Measurements from ENCODE around the gene LDLRAP1.

LDLRAP1 gene

DNA sequence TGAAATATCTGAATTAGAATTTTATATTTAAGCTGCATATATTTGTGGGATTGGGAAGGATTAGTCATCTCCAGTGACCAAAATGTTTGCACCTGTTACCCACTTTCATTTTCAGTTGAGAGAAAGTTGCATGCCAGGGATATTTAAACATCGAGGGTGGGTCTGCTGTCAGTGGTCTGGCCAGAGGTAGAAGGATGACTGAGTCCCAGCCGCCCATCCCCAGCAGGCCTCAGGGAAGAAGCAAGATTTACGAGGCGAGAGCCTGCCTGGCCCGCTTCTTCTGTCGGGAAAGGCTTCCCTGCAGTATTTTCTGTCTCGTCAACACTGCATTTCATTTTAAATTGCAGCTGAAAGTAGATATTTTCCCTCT, 71.8 kb downstream of the LDLRAP1 start:
- DNase-seq (ENCODE audit: low read depth) = no peak
- H3K4me3 ChIP-seq (ENCODE audit: control insufficient read depth, low read depth, low read length) = no peak overlapping the region
- no peak for TF ChIP-seq CTCF (IDR thresholded peaks at IDR 0.05; ENCODE audit: control insufficient read depth, insufficient read depth, low read depth, low read length, missing control alignments)

DNA sequence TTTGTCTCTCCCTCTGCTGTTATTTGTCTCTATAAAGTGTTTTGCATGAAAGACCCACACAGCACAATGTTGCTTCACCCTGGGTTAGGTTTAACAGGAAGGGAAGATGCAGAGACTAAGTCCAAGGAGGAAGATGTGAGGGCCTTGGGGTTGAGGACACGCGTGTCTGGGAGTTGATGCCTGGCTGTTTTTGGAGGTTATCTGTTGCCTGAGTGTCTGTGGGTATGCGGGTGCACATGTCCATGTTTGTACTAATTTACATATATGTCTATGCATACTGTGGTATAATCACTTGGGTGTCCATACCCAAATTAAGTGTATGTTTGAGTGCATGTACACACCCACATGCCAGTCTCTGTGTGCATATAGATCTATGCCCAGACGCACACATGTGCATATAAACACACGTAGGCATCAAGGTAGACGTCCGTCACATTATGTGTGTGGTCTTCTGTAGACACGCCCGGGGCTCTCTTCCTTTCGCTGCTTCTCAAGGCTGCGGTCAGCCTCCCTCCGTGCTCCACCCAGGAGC, 72.2 kb downstream of the LDLRAP1 start:
- peak overlapping the region; percentile 44 for H3K4me3 ChIP-seq (ENCODE audit: control insufficient read depth, low read depth, low read length)
- no peak for DNase-seq (ENCODE audit: low read depth)
- no peak for TF ChIP-seq CTCF (IDR thresholded peaks at IDR 0.05; ENCODE audit: control insufficient read depth, insufficient read depth, low read depth, low read length, missing control alignments)

- TF ChIP-seq CTCF (IDR thresholded peaks at IDR 0.05; ENCODE audit: control insufficient read depth, insufficient read depth, low read depth, low read length, missing control alignments) = peak; percentile 33
- H3K4me3 ChIP-seq (ENCODE audit: control insufficient read depth, low read depth, low read length) = peak within 1 kb of the TSS; percentile 44
- DNase-seq (ENCODE audit: low read depth) = no peak
Measured at GRCh38 chr1:25616095-25616986, 72.9 kb downstream of the LDLRAP1 start, which contains the start of gene MAN1C1. MAN1C1 (plus strand) TSS chr1:25616791; CDS start chr1:25617798, 1,007 bp downstream.

DNA sequence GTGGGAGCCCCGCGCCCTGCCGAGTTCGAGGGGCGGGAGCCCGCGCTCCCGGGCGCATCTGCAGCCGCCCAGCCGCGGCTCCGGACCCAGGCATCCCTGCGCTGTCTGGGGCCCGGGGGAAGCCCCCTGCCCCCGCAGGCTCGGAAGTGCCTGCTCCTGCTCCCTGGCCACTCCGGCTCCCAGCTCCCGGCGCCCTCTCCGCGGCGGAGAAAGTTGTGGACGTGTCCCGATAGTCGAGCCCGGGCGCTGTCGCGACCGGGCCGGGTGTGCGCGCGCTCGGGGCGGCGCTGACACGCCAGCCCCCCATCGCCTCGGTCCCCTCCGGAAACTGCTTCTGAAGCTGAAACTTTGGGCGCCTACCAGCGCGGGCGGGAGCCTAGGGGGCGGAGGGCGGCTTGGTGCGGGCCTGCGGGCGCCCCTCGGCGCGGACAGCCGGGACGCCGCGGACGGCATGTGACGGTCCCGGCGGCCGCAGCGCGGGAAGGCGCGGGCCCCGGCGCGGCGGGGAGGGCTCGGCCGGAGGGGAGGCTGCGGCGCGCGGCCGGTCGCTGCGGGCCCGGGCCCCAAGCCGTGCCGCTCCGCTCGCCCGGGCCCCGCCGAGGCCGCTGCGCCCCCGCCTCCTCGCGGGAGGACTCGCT, 73.7 kb downstream of the LDLRAP1 start:
- no peak for TF ChIP-seq CTCF (IDR thresholded peaks at IDR 0.05; ENCODE audit: control insufficient read depth, insufficient read depth, low read depth, low read length, missing control alignments)
- no peak for DNase-seq (ENCODE audit: low read depth)
- peak overlapping the region; percentile 37 for H3K4me3 ChIP-seq (ENCODE audit: control insufficient read depth, low read depth, low read length)

- DNase-seq (ENCODE audit: low read depth) = no peak
- peak overlapping the region; percentile 19 for H3K4me3 ChIP-seq (ENCODE audit: control insufficient read depth, low read depth, low read length)
- TF ChIP-seq CTCF (IDR thresholded peaks at IDR 0.05; ENCODE audit: control insufficient read depth, insufficient read depth, low read depth, low read length, missing control alignments) = no peak
Measured at GRCh38 chr1:25617625-25618432, 74.4 kb downstream of the LDLRAP1 start.

GRCh38 chr1:25618433-25618808, 75.0 kb downstream of the LDLRAP1 start:
- no peak for TF ChIP-seq CTCF (IDR thresholded peaks at IDR 0.05; ENCODE audit: control insufficient read depth, insufficient read depth, low read depth, low read length, missing control alignments)
- H3K4me3 ChIP-seq (ENCODE audit: control insufficient read depth, low read depth, low read length) = no peak overlapping the region
- no peak for DNase-seq (ENCODE audit: low read depth)

All from AG09309 (cell line).